Measurements from ENCODE around the gene NOL9.

- TF ChIP-seq, protein P1, sequence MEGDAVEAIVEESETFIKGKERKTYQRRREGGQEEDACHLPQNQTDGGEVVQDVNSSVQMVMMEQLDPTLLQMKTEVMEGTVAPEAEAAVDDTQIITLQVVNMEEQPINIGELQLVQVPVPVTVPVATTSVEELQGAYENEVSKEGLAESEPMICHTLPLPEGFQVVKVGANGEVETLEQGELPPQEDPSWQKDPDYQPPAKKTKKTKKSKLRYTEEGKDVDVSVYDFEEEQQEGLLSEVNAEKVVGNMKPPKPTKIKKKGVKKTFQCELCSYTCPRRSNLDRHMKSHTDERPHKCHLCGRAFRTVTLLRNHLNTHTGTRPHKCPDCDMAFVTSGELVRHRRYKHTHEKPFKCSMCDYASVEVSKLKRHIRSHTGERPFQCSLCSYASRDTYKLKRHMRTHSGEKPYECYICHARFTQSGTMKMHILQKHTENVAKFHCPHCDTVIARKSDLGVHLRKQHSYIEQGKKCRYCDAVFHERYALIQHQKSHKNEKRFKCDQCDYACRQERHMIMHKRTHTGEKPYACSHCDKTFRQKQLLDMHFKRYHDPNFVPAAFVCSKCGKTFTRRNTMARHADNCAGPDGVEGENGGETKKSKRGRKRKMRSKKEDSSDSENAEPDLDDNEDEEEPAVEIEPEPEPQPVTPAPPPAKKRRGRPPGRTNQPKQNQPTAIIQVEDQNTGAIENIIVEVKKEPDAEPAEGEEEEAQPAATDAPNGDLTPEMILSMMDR (IDR thresholded peaks at IDR 0.05): no peak
- TF ChIP-seq EP300 (IDR thresholded peaks at IDR 0.05): no peak
Measured at GRCh38 chr1:6507461-6507911, 46.8 kb downstream of the NOL9 start.

All from upper lobe of left lung (tissue), 4 donors.